ELR (cell line): ENCODE measurements around the gene NEMF.
"Not testable (repeated sequence)": the region's sequence is repeated elsewhere in the genome, so short reads cannot be mapped to it uniquely, and the experiment has no call there.

ENCODE experiments used
- DNase-seq: peaks from one replicate; pipeline ENCODE4 v3.0.0-alpha.2; 2015; ENCODE audit warnings: low read depth

NEMF gene

GRCh38 chr14:49816844-49817243 is 35.7 kb downstream of the NEMF start:
- no peak for DNase-seq

GRCh38 chr14:49816118-49816517 is 36.5 kb downstream of the NEMF start:
- DNase-seq: not testable (repeated sequence)

- no peak for DNase-seq
Measured at GRCh38 chr14:49808780-49809179, 43.8 kb downstream of the NEMF start.

GRCh38 chr14:49796025-49796424 is 56.6 kb downstream of the NEMF start:
- DNase-seq: peak; percentile 55

GRCh38 chr14:49792618-49793017 is 60.0 kb downstream of the NEMF start:
- no peak for DNase-seq

- DNase-seq: no peak
Measured at GRCh38 chr14:49786315-49786714, 66.3 kb downstream of the NEMF start.

GRCh38 chr14:49783394-49784014 is 69.1 kb downstream of the NEMF start:
- DNase-seq: no peak

GRCh38 chr14:49781040-49781439 is 71.5 kb downstream of the NEMF start:
- not testable (repeated sequence) for DNase-seq

- DNase-seq: no peak
Measured at GRCh38 chr14:49778421-49778820, 74.2 kb downstream of the NEMF start.

GRCh38 chr14:49774106-49774505 is 78.5 kb downstream of the NEMF start:
- DNase-seq: no peak

GRCh38 chr14:49771691-49772090 is 80.9 kb downstream of the NEMF start:
- DNase-seq: not testable (repeated sequence)

- no peak for DNase-seq
Measured at GRCh38 chr14:49770212-49770817, 82.3 kb downstream of the NEMF start.

- no peak for DNase-seq
Measured at GRCh38 chr14:49769581-49770211, 82.9 kb downstream of the NEMF start.

- peak; percentile 57 for DNase-seq
Measured at GRCh38 chr14:49769171-49769570, 83.4 kb downstream of the NEMF start.

- DNase-seq: peak; percentile 82
Measured at GRCh38 chr14:49768301-49769121, 84.1 kb downstream of the NEMF start.

GRCh38 chr14:49767571-49768300 is 84.9 kb downstream of the NEMF start, which contains the start of gene KLHDC2:
KLHDC2 (plus strand) TSS chr14:49768153; CDS start chr14:49768469, 316 bp downstream.
- DNase-seq: peak; percentile 90

- DNase-seq: no peak
Measured at GRCh38 chr14:49767270-49767570, 85.4 kb downstream of the NEMF start.

GRCh38 chr14:49766839-49767238 is 85.7 kb downstream of the NEMF start:
- peak; percentile 11 for DNase-seq

- DNase-seq: no peak
Measured at GRCh38 chr14:49761839-49762551, 90.6 kb downstream of the NEMF start.

GRCh38 chr14:49755378-49755777 is 97.2 kb downstream of the NEMF start:
- no peak for DNase-seq

- DNase-seq: peak; percentile 33
Measured at GRCh38 chr14:49754570-49755097, 98.0 kb downstream of the NEMF start.
